Globus pallidus (tissue), 1 donor: ENCODE data around the gene TRMT1.

ENCODE experiments used
- DNase-seq: peaks from one replicate; pipeline ENCODE4 v3.0.0-alpha.2; 2015; ENCODE audit warnings: low spot score

The TRMT1 gene

GRCh38 chr19:13090511-13091231, 25.9 kb downstream of the TRMT1 start:
- DNase-seq: no peak

- DNase-seq: no peak
Observed at GRCh38 chr19:13089857-13090507, 26.6 kb downstream of the TRMT1 start.

GRCh38 chr19:13089139-13089856, 27.2 kb downstream of the TRMT1 start:
- DNase-seq: no peak

GRCh38 chr19:13087795-13088537, 28.6 kb downstream of the TRMT1 start:
- no peak for DNase-seq

GRCh38 chr19:13087295-13087694, 29.2 kb downstream of the TRMT1 start:
- DNase-seq: no peak

GRCh38 chr19:13086341-13086740, 30.2 kb downstream of the TRMT1 start:
- DNase-seq: peak; percentile 42

GRCh38 chr19:13085666-13086065, 30.9 kb downstream of the TRMT1 start:
- peak; percentile 25 for DNase-seq

GRCh38 chr19:13083627-13084026, 32.9 kb downstream of the TRMT1 start:
- peak; percentile 70 for DNase-seq

GRCh38 chr19:13083008-13083404, 33.5 kb downstream of the TRMT1 start:
- no peak for DNase-seq

- DNase-seq: peak; percentile 45
Observed at GRCh38 chr19:13082192-13083007, 34.1 kb downstream of the TRMT1 start.

- no peak for DNase-seq
Observed at GRCh38 chr19:13079542-13079986, 37.0 kb downstream of the TRMT1 start.

- DNase-seq: no peak
Observed at GRCh38 chr19:13078897-13079541, 37.5 kb downstream of the TRMT1 start.

GRCh38 chr19:13078381-13078780, 38.2 kb downstream of the TRMT1 start:
- DNase-seq: no peak

- DNase-seq: no peak
Observed at GRCh38 chr19:13077240-13077639, 39.3 kb downstream of the TRMT1 start.

GRCh38 chr19:13076787-13077186, 39.8 kb downstream of the TRMT1 start:
- no peak for DNase-seq

GRCh38 chr19:13076320-13076719, 40.2 kb downstream of the TRMT1 start:
- no peak for DNase-seq

- no peak for DNase-seq
Observed at GRCh38 chr19:13074378-13074777, 42.2 kb downstream of the TRMT1 start.

GRCh38 chr19:13073263-13073662, 43.3 kb downstream of the TRMT1 start:
- no peak for DNase-seq

- peak; percentile 99 for DNase-seq
Observed at GRCh38 chr19:13072188-13072908, 44.2 kb downstream of the TRMT1 start.
